Measurements from ENCODE around the gene FKBP10. TPM values are rescaled to one million over a fixed set of nuclear protein-coding genes. Genes with fewer than 3 reads are reported as not detected.

FKBP10 gene
- total RNA-seq, 1 experiment from 2014 or later: 30.0 TPM

DNA sequence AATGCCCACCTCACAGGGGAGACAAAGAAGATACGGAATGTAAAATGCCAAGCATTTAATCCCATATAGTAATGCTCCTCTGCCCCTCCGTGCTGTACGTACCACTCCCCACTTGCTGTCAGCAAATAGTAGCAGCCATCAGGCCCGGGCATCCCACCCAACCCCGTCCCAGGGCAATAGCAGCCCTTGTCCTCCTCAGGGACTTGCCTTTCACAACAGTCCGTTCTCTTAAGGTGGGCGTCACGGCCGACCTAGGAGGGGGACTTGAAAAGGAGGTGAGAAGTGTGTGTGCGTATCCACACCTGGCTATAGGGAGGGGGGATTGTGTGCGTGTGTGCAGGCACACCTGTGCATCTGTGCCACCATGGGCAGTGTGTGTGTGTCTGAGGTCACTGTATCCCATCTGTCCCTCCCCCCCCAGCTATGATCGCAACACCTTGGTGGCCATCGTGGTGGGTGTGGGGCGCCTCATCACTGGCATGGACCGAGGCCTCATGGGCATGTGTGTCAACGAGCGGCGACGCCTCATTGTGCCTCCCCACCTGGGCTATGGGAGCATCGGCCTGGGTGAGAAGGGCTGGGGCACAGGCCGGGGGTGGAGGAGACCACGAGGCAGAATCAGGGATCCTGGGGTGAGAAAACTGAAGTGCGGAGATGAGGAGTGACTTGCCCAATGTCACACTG is 4.0 kb downstream of the FKBP10 start:
- Histone ChIP-seq H3K9me3 (ENCODE audit: low read depth, low read length, poor library complexity, severe bottlenecking) (no peaks in the 10 kb centered on the region), H3K4me3 (ENCODE audit: low read depth, low read length, poor library complexity, severe bottlenecking) (no peak overlapping the region), H3K27me3 (replicated peaks; ENCODE audit: insufficient read depth, low read depth, low read length, poor library complexity) (no peaks in the 10 kb centered on the region), H3K27ac (ENCODE audit: low read depth, low read length, poor library complexity, severe bottlenecking) (no peak overlapping the region), H3K36me3 (ENCODE audit: insufficient read depth, low read length, poor library complexity, severe bottlenecking) (no peaks in the 10 kb centered on the region), H3K4me1 (ENCODE audit: insufficient read depth, low read length, poor library complexity, severe bottlenecking) (no peaks in the 10 kb centered on the region)
- ChIA-PET POLR2A (ENCODE audit: low non-redundant PET) (no interaction called here), CTCF (no interaction called here)
- BruUV-seq (replicated peaks): no TSS peak
- DNase-seq (ENCODE audit: low spot score): no peak
- intact Hi-C loops (cut with micrococcal nuclease; ENCODE audit: unreplicated experiment): no loop called here
- no peak for TF ChIP-seq EZH2 (IDR thresholded peaks at IDR 0.05; ENCODE audit: borderline replicate concordance, low read depth, low read length, poor library complexity, severe bottlenecking)
- TF ChIP-seq, protein P1, sequence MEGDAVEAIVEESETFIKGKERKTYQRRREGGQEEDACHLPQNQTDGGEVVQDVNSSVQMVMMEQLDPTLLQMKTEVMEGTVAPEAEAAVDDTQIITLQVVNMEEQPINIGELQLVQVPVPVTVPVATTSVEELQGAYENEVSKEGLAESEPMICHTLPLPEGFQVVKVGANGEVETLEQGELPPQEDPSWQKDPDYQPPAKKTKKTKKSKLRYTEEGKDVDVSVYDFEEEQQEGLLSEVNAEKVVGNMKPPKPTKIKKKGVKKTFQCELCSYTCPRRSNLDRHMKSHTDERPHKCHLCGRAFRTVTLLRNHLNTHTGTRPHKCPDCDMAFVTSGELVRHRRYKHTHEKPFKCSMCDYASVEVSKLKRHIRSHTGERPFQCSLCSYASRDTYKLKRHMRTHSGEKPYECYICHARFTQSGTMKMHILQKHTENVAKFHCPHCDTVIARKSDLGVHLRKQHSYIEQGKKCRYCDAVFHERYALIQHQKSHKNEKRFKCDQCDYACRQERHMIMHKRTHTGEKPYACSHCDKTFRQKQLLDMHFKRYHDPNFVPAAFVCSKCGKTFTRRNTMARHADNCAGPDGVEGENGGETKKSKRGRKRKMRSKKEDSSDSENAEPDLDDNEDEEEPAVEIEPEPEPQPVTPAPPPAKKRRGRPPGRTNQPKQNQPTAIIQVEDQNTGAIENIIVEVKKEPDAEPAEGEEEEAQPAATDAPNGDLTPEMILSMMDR (conservative IDR thresholded peaks at IDR 0.05; ENCODE audit: low read depth, low read length): no peak

DNA sequence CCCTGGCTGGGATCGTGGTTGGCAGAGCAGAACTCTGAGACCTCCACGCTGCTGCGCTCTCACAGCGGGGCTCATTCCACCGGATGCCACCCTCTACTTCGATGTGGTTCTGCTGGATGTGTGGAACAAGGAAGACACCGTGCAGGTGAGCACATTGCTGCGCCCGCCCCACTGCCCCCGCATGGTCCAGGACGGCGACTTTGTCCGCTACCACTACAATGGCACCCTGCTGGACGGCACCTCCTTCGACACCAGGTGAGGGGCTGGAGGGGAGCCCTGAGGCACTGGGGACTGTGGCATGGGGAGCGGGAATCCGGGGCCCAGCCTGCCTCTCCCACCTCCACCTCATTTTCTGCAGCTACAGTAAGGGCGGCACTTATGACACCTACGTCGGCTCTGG is 5.2 kb downstream of the FKBP10 start:
- no peak overlapping the region for H3K27ac ChIP-seq (ENCODE audit: low read depth, low read length, poor library complexity, severe bottlenecking)
- no peaks in the 10 kb centered on the region for H3K36me3 ChIP-seq (ENCODE audit: insufficient read depth, low read length, poor library complexity, severe bottlenecking)
- H3K4me1 ChIP-seq (ENCODE audit: insufficient read depth, low read length, poor library complexity, severe bottlenecking): no peaks in the 10 kb centered on the region
- CTCF ChIA-PET: no interaction called here
- intact Hi-C loops (cut with micrococcal nuclease; ENCODE audit: unreplicated experiment): no loop called here
- TF ChIP-seq, protein P1 (conservative IDR thresholded peaks at IDR 0.05; ENCODE audit: low read depth, low read length): no peak
- H3K4me3 ChIP-seq (ENCODE audit: low read depth, low read length, poor library complexity, severe bottlenecking): no peak overlapping the region
- DNase-seq (ENCODE audit: low spot score): no peak
- H3K9me3 ChIP-seq (ENCODE audit: low read depth, low read length, poor library complexity, severe bottlenecking): no peaks in the 10 kb centered on the region
- no TSS peak for BruUV-seq (replicated peaks)
- H3K27me3 ChIP-seq (replicated peaks; ENCODE audit: insufficient read depth, low read depth, low read length, poor library complexity): no peaks in the 10 kb centered on the region
- POLR2A ChIA-PET (ENCODE audit: low non-redundant PET): no interaction called here

DNA sequence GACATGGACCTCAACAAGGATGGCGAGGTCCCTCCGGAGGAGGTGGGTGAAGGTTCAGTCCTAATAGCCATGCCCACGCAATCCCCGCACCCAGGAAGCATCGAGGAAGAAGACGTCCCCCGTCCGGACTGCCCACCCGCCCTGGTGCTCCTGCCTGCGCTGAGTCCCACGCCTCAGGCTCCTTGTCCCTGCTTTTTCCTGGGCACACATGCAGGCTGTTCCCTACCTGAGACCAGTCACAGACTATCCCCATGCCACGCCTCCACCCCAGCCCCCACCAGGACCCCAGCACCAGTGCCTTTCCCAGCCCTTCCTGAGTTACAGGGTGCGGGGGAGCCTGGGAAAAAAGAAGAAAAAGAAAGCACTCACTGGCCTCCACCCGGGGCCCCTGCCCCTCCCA is 9.0 kb downstream of the FKBP10 start:
- no peak for TF ChIP-seq EZH2 (IDR thresholded peaks at IDR 0.05; ENCODE audit: borderline replicate concordance, low read depth, low read length, poor library complexity, severe bottlenecking)
- TF ChIP-seq, protein P1 (conservative IDR thresholded peaks at IDR 0.05; ENCODE audit: low read depth, low read length): no peak
- no TSS peak for BruUV-seq (replicated peaks)
- POLR2A ChIA-PET (ENCODE audit: low non-redundant PET): no interaction called here
- intact Hi-C loops (cut with micrococcal nuclease; ENCODE audit: unreplicated experiment): no loop called here
- Histone ChIP-seq H3K9me3 (ENCODE audit: low read depth, low read length, poor library complexity, severe bottlenecking) (no peaks in the 10 kb centered on the region), H3K4me1 (ENCODE audit: insufficient read depth, low read length, poor library complexity, severe bottlenecking) (no peaks in the 10 kb centered on the region), H3K36me3 (ENCODE audit: insufficient read depth, low read length, poor library complexity, severe bottlenecking) (no peaks in the 10 kb centered on the region), H3K27me3 (replicated peaks; ENCODE audit: insufficient read depth, low read depth, low read length, poor library complexity) (no peaks in the 10 kb centered on the region), H3K4me3 (ENCODE audit: low read depth, low read length, poor library complexity, severe bottlenecking) (no peak overlapping the region), H3K27ac (ENCODE audit: low read depth, low read length, poor library complexity, severe bottlenecking) (no peak overlapping the region)
- DNase-seq (ENCODE audit: low spot score): no peak
- CTCF ChIA-PET: no interaction called here

Data from A673 (cell line).